Cardiac muscle cell (in vitro differentiated cells and primary cell): ENCODE data around the gene FXYD6. TPM values are rescaled to one million over a fixed set of nuclear protein-coding genes. Genes with fewer than 3 reads are reported as not detected.
A peak's percentile ranks its signal among the peaks of the same experiment; 100 is the strongest.
"Not testable (repeated sequence)": the region's sequence is repeated elsewhere in the genome, so short reads cannot be mapped to it uniquely, and the experiment has no call there.

Source experiments
- DNase-seq, 2 donors: peaks; one replicate each; pipeline versions ENCODE4 v3.0.0 to v3.0.0-alpha.2; 2010 to 2017; ENCODE audit warnings: low read depth in 1 of 2, low spot score in 1 of 2
- H3K27ac ChIP-seq: fragments of 200-600 bp; sonication (generic); 2 replicates; pipeline ENCODE4 v1.5.1; 2016
- H3K27me3 ChIP-seq: fragments of 200-600 bp; sonication (generic); 2 replicates; pipeline ENCODE4 v1.6.0; 2016; ENCODE audit warnings: control low read depth
- H3K36me3 ChIP-seq: fragments of 200-600 bp; sonication (generic); 2 replicates; pipeline ENCODE4 v1.5.1; 2016; ENCODE audit warnings: control low read depth
- H3K4me1 ChIP-seq: fragments of 200-600 bp; sonication (generic); 2 replicates; pipeline ENCODE4 v1.8.1; 2017; ENCODE audit warnings: low read depth, mild to moderate bottlenecking, mixed run types
- H3K4me3 ChIP-seq: fragments of 200-600 bp; sonication (generic); 2 replicates; pipeline ENCODE4 v1.5.1; 2016; ENCODE audit warnings: mild to moderate bottlenecking
- H3K9me3 ChIP-seq: fragments of 200-600 bp; sonication (generic); 2 replicates; pipeline ENCODE4 v1.5.1; 2017; ENCODE audit warnings: low read depth, mild to moderate bottlenecking, control low read depth
- polyA plus RNA-seq: library from polyadenylated mRNA; unstranded; fragments of >200 nt; fragmentation: Nextera tagmentation; extraction: Ambion mirVana; gene quantifications from 2 replicates; pipeline ENCODE4 v1.2.1, GENCODE V29; 2016
- total RNA-seq: library from RNA; depleted of rRNA; stranded (reverse); fragments of >200 nt; gene quantifications from 2 replicates; pipeline ENCODE4 v1.2.3, GENCODE V29; 2016
- TF ChIP-seq, protein P1 (sequence below): IDR thresholded peaks from 2 replicates; pipeline ENCODE4 v1.5.1; 2012; ENCODE audit warnings: low read depth, mild to moderate bottlenecking, low read length

The FXYD6 gene, protein sequence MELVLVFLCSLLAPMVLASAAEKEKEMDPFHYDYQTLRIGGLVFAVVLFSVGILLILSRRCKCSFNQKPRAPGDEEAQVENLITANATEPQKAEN
- total RNA-seq, result 324 and 403 TPM in 2 replicates
- 310 and 541 TPM in 2 replicates for polyA plus RNA-seq

DNA sequence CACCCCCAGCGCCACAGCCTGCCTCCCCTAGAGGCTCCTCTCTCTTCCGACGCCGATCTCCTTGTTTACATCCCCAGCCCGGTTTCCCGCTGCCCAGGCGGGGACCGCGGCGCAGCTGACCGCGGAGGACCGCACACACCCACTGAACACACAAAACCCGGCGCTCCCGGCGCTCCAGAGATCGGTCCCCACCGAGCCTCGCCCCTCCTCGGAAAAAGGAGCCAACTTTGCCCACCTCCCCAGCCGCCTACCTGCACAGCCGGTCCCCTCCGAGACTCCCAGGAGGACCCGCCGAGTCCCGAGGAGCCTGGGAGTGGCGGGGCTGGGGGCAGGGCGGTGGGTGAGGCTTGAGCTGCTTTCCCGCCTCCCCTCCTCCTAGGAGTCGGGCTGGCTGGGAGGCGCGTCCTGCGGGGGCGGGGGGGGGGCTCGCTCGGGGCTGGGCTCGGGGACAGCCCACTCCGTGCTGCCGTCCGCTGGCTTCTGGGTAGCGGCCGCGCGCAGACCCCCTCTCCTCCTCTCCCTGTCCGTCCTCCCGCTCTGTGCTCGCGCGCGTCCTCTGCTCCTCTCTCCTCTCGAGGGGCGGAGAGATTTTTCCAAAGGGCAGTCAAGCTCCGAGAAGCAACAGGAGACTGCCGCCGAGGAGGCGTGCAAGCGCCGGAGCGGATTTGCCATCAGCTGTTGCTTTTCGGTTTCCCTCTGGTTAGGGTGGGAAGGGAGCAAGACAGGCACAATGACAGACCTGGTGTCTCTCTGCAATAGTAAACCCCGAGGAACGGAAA, at the start of gene FXYD6:
Gene FXYD6 (minus strand): TSS at position 318 of the 779 bp plus-strand sequence. CDS start 33,882 bp downstream, outside the sequence.
- Histone ChIP-seq H3K27ac (peak within 1 kb of the TSS; percentile 43), H3K4me1 (peaks cover 15% of the 10 kb centered on the region), H3K9me3 (no peaks in the 10 kb centered on the region), H3K4me3 (peak within 1 kb of the TSS; percentile 81), H3K27me3 (no peaks in the 10 kb centered on the region), H3K36me3 (no peaks in the 10 kb centered on the region)
- peak; percentile 40 to 92 for DNase-seq
- TF ChIP-seq, protein P1, sequence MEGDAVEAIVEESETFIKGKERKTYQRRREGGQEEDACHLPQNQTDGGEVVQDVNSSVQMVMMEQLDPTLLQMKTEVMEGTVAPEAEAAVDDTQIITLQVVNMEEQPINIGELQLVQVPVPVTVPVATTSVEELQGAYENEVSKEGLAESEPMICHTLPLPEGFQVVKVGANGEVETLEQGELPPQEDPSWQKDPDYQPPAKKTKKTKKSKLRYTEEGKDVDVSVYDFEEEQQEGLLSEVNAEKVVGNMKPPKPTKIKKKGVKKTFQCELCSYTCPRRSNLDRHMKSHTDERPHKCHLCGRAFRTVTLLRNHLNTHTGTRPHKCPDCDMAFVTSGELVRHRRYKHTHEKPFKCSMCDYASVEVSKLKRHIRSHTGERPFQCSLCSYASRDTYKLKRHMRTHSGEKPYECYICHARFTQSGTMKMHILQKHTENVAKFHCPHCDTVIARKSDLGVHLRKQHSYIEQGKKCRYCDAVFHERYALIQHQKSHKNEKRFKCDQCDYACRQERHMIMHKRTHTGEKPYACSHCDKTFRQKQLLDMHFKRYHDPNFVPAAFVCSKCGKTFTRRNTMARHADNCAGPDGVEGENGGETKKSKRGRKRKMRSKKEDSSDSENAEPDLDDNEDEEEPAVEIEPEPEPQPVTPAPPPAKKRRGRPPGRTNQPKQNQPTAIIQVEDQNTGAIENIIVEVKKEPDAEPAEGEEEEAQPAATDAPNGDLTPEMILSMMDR, result no peak

DNA sequence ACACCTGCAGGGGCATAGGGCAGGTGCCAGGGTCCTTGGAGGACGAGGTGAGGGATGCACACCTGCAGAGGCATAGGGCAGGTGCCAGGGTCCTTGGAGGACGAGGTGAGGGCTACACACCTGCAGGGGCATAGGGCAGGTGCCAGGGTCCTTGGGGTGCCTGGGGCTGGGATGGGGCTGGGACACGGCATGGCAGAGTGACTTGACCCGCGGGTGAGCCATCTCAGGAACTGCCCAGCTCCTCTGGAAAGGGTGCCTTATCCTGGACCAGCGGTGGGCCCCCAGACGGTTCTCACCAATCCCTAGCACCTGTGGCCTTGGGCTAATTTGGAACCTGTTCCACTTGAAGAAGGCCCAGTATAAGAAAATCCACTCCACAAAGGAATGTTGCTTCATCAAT, 49.7 kb upstream of the FXYD6 start:
- not testable (repeated sequence) for H3K4me3 ChIP-seq, H3K4me1 ChIP-seq, H3K27me3 ChIP-seq, H3K36me3 ChIP-seq, H3K9me3 ChIP-seq, DNase-seq, H3K27ac ChIP-seq

DNA sequence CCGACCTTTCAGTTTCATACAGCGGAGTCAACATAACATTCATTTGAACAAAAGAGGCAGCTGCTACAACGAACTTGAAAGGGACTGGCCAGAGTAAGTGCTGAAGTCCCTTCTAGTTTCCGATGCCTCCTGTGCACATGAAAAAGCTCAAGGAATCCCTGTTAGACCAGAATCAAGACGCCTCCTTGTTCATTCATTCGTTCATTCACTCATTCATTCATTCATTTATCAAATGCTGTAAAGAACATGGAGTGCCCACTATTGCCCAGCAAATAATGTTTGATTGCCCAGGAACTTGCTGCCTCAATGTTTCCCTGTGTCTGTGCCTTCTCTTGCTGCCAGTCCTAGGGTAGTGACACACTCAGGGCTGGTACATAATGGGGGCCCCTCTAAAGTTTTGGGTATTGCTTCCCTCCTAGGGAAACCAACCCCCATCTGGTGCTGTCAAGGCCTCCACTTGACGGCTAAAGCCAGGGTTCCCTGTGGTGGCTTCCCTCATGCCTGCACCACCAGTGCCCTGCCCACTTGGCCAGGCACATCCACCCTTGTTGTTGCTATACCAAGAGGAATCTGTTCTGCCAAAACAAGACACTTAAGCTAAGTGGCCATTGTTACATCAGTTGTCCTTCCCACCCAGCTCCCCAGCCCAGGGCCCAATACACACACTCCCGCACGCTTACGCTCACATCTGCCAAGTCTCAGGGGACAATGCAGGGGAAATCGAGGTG, 48.9 kb upstream of the FXYD6 start:
- H3K4me3 ChIP-seq, result no peak overlapping the region
- TF ChIP-seq, protein P1, result no peak
- no peak for DNase-seq
- no peaks in the 10 kb centered on the region for H3K36me3 ChIP-seq
- H3K4me1 ChIP-seq, result peaks cover 8% of the 10 kb centered on the region
- H3K9me3 ChIP-seq, result no peaks in the 10 kb centered on the region
- H3K27ac ChIP-seq, result no peak overlapping the region
- no peaks in the 10 kb centered on the region for H3K27me3 ChIP-seq

DNA sequence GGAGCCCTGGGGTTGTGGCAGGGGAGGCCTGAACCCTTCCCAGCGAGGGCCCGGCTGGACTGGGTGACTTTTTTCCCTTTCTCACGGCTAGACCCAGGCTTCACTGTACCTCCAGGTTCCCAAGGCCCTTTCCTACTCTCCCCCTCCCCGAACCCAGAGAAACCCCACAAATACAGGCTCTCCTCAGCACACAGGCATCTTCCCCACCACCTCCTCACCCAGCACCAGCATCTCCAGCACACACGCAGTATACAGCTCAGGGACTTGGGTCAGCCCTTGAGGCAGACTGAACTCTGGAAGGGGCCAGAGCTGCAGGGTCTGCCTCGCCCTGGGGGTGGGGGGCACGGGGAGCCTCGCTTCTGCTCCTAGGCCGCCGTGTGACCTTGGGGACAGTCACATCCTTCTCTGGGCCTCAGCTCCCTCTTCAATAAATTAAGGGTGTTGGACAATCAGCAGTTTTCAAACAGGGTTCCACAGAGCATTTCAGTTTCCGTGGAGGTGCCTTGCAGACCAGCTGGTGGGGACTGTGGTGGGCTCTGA, 48.2 kb upstream of the FXYD6 start:
- Histone ChIP-seq H3K9me3 (no peaks in the 10 kb centered on the region), H3K36me3 (no peaks in the 10 kb centered on the region), H3K4me1 (peaks cover 8% of the 10 kb centered on the region), H3K27me3 (no peaks in the 10 kb centered on the region), H3K4me3 (no peak overlapping the region), H3K27ac (no peak overlapping the region)
- TF ChIP-seq, protein P1, result no peak
- no peak for DNase-seq

DNA sequence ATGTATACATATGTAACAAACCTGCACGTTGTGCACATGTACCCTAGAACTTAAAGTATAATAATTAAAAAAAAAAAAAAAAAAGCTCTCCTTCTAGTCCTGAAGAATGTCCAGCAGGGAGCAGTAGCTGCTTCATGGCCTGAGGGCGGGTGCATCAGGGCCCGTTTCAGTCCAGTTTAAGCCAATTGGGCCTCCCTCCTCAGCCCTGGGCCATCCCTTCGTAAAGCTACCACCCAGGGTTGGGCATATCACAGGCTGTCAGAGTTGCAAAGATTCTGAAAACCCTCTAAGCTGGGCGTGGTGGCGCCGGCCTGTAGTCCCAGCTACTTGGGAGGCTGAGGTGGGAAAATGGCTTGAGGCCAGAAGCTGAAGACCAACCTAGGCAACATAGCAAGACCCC, 47.3 kb upstream of the FXYD6 start:
- TF ChIP-seq, protein P1, result no peak
- Histone ChIP-seq H3K4me3 (no peak overlapping the region), H3K4me1 (peaks cover 8% of the 10 kb centered on the region)

More for the DNA sequence above, 47.3 kb upstream of the FXYD6 start:
- no peak for DNase-seq
- H3K27ac ChIP-seq, result no peak overlapping the region
- no peaks in the 10 kb centered on the region for H3K27me3 ChIP-seq
- no peaks in the 10 kb centered on the region for H3K9me3 ChIP-seq
- no peaks in the 10 kb centered on the region for H3K36me3 ChIP-seq
